ENCODE data around the gene DENND4B. TPM values are rescaled to one million over a fixed set of nuclear protein-coding genes. Genes with fewer than 3 reads are reported as not detected.

The DENND4B gene
- total and polyA plus RNA-seq, 2 of the 4 experiments (the other 2 are of a cell fraction): 1.8 to 25.2 TPM

GRCh38 chr1:153978274-153978909, 31.9 kb upstream of the DENND4B start (continued):
- TF ChIP-seq, protein P1, sequence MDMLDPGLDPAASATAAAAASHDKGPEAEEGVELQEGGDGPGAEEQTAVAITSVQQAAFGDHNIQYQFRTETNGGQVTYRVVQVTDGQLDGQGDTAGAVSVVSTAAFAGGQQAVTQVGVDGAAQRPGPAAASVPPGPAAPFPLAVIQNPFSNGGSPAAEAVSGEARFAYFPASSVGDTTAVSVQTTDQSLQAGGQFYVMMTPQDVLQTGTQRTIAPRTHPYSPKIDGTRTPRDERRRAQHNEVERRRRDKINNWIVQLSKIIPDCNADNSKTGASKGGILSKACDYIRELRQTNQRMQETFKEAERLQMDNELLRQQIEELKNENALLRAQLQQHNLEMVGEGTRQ (IDR thresholded peaks at IDR 0.05; ENCODE audit: low read depth, low read length): no peak
